Nephron (organoid): ENCODE data around the gene BACE1-AS.

Experiments
- H3K27ac Mint-ChIP-seq, 3 experiments: 2 replicates each; pipeline ENCODE4 v1.8.0; 2020; ENCODE audit warnings: mixed read lengths in 3 of 3, mild to moderate bottlenecking in 2 of 3, moderate library complexity in 1 of 3
- H3K27me3 Mint-ChIP-seq: 2 replicates; pipeline ENCODE4 v1.8.0; 2021; ENCODE audit warnings: low read depth, mild to moderate bottlenecking, moderate library complexity, mixed read lengths
- H3K36me3 Mint-ChIP-seq: 2 replicates; pipeline ENCODE4 v1.8.0; 2020; ENCODE audit warnings: low read depth, mixed read lengths
- H3K4me1 Mint-ChIP-seq: 2 replicates; pipeline ENCODE4 v1.8.0; 2020; ENCODE audit warnings: mixed read lengths
- H3K4me3 Mint-ChIP-seq, 3 experiments: 2 replicates each; pipeline ENCODE4 v1.8.0; 2020; ENCODE audit warnings: mild to moderate bottlenecking in 3 of 3, mixed read lengths in 3 of 3, moderate library complexity in 2 of 3
- H3K9me3 Mint-ChIP-seq: 2 replicates; pipeline ENCODE4 v1.8.0; 2020; ENCODE audit warnings: mixed read lengths
- TF ChIP-seq, protein P1 (sequence below), 3 experiments: fragments of 200-600 bp; sonication (generic); IDR thresholded peaks; one replicate each; pipeline ENCODE4 v1.5.0; 2021; ENCODE audit warnings: antibody characterized with exemption in 3 of 3; ENCODE audit not compliant: unreplicated experiment in 3 of 3

The BACE1-AS gene

DNA sequence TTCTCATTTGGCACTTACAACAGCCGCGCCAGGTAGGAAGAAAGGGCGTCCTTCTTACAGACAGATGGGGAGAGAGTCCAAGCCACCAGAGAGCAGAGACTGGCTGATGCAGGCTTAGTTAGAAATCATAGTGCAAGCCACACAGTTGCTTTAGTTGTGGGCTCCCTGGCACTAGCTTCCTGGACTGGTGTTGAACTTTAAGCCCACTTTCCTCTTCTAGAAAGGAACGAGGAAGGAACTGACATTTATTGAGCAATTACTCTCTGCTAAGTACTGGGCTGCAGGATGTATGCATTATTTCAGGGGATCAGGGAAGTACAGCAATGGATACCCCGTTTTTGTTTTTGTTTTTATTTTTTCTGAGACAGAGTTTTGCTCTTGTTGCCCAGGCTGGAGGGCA, 21.9 kb downstream of the BACE1-AS start:
- Mint-ChIP-seq H3K4me3 (peak overlapping the region; percentile 24 to 73 (median 34)), H3K4me1 (peaks cover 25% of the 10 kb centered on the region), H3K27ac (no peak overlapping the region), H3K36me3 (no peaks in the 10 kb centered on the region), H3K27me3 (no peaks in the 10 kb centered on the region), H3K9me3 (no peaks in the 10 kb centered on the region)
- TF ChIP-seq, protein P1, sequence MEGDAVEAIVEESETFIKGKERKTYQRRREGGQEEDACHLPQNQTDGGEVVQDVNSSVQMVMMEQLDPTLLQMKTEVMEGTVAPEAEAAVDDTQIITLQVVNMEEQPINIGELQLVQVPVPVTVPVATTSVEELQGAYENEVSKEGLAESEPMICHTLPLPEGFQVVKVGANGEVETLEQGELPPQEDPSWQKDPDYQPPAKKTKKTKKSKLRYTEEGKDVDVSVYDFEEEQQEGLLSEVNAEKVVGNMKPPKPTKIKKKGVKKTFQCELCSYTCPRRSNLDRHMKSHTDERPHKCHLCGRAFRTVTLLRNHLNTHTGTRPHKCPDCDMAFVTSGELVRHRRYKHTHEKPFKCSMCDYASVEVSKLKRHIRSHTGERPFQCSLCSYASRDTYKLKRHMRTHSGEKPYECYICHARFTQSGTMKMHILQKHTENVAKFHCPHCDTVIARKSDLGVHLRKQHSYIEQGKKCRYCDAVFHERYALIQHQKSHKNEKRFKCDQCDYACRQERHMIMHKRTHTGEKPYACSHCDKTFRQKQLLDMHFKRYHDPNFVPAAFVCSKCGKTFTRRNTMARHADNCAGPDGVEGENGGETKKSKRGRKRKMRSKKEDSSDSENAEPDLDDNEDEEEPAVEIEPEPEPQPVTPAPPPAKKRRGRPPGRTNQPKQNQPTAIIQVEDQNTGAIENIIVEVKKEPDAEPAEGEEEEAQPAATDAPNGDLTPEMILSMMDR (IDR thresholded peaks at IDR 0.05; ENCODE audit: unreplicated experiment in 3 of 3): no peak

DNA sequence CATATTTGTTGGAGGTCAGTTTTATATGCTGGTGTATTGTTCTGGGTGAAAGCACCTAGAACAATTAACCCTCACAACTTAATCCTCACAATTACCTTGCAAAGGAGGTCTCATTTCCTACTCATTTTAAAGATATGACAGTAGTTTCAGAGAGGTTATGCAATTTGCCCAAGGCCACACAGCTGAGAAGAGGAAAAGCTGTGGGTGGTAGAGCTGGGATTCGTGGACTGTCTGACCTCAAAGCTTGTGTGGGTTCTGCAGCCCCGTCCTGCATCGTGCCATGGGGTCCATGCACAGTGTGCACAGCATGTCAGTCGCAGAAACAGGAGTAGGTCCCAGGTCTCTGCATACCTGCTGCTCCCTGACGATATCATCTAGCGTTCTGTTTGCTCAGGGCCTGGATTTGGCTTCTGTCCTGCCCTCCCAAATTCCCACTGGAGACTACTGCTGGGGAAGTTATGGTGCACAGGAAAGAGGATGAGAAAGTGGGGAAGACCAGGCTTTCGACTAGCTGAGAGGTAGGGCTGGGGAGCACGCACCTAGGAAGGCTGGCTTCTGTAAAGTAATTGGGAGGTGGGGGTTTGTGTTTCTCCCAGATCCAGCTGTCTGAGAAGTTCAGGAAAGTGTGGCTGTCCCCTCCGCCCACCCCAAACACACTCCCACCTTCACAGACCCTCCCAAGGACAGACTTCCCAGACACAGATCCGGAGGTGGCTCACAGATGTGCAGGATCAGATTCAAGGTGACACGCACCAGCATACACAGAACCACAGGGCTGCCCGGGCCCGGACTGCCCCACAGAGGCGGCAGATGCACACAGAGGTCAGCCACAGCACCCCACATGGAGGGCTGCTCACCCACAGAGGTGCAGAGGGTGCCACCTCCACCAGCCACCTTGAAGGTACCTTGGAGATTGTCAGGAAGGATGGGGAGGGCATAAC, 23.0 kb downstream of the BACE1-AS start:
- H3K27ac Mint-ChIP-seq: peak overlapping the region in 1 of 3 experiments; percentile 35
- peaks cover 25% of the 10 kb centered on the region for H3K4me1 Mint-ChIP-seq
- no peaks in the 10 kb centered on the region for H3K9me3 Mint-ChIP-seq
- no peaks in the 10 kb centered on the region for H3K27me3 Mint-ChIP-seq
- H3K36me3 Mint-ChIP-seq: no peaks in the 10 kb centered on the region
- TF ChIP-seq, protein P1 (IDR thresholded peaks at IDR 0.05; ENCODE audit: unreplicated experiment in 3 of 3): no peak
- H3K4me3 Mint-ChIP-seq: peak overlapping the region; percentile 88 to 90 (median 88)

DNA sequence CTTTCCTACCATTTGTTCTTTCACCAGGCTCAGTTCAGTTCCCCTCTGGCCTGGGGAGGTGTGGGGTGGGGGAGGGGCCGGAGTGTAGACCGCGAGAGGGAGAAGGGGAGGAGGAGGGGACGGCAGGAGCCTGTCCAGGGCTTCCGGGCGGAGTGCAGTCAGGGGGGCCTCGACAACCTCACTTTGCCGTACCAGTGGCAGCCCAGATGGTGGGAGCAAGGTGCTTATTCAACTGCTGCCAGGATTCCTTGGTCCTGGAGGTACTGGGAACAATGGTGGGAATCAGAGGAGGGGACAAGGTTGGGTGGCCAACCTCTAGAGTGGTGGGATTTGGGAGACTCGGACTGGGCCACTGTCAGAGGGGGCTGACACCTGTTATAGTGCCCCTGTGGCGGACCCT, 23.7 kb downstream of the BACE1-AS start:
- H3K27ac Mint-ChIP-seq: peak overlapping the region in 1 of 3 experiments; percentile 35
- H3K4me1 Mint-ChIP-seq: peaks cover 25% of the 10 kb centered on the region
- no peaks in the 10 kb centered on the region for H3K36me3 Mint-ChIP-seq
- TF ChIP-seq, protein P1 (IDR thresholded peaks at IDR 0.05; ENCODE audit: unreplicated experiment in 3 of 3): no peak
- H3K4me3 Mint-ChIP-seq: peak overlapping the region; percentile 88 to 90 (median 88)
- no peaks in the 10 kb centered on the region for H3K27me3 Mint-ChIP-seq
- no peaks in the 10 kb centered on the region for H3K9me3 Mint-ChIP-seq

DNA sequence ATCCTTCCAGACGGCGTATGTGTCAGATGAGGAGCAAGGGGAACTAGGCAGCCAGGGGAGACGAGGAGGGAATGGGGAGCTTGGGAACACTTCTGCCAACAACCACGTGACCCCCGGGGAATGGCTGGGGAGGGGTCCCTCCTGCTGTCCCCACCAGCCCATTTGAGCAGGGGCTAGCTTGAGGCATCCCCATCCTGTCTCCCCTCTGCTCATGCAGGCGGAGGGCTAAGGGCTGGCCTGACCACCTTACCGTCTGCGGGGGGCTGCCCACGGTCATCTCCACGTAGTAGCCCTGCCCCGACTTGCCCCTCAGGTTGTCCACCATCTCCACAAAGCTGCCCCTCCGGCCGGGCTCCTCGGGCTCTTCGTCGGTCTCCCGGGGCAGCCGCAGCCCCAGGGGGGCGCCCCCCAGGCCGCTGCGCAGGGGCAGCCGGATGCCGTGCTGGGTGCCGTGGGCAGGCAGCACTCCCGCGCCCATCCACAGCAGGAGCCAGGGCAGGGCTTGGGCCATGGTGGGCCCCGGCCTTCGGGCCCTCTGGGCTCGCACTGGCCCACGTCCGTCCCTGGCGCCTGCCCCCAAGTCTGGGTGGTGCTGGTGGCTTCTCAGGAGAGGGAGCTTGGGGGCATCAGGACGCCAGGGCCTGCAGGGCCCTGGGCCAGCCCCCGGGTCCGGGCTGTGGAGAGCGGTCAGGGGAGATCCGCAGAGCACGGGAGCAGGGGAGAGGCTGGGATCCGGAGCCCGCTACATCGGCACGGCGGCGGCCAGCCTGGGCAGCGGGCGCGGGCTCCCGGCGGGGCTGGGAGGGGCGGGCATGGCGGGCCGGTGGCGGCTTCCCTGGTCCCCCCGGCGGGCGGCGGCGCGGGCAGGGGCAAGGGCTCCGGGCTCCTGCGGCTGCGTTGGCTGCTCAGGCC, 24.4 kb downstream of the BACE1-AS start:
- TF ChIP-seq, protein P1 (IDR thresholded peaks at IDR 0.05; ENCODE audit: unreplicated experiment in 3 of 3): no peak
- H3K9me3 Mint-ChIP-seq: no peaks in the 10 kb centered on the region
- H3K27ac Mint-ChIP-seq: peak overlapping the region in 1 of 3 experiments; percentile 35
- H3K27me3 Mint-ChIP-seq: no peaks in the 10 kb centered on the region
- no peaks in the 10 kb centered on the region for H3K36me3 Mint-ChIP-seq
- peaks cover 25% of the 10 kb centered on the region for H3K4me1 Mint-ChIP-seq
- H3K4me3 Mint-ChIP-seq: peak overlapping the region; percentile 90 to 92 (median 91)

DNA sequence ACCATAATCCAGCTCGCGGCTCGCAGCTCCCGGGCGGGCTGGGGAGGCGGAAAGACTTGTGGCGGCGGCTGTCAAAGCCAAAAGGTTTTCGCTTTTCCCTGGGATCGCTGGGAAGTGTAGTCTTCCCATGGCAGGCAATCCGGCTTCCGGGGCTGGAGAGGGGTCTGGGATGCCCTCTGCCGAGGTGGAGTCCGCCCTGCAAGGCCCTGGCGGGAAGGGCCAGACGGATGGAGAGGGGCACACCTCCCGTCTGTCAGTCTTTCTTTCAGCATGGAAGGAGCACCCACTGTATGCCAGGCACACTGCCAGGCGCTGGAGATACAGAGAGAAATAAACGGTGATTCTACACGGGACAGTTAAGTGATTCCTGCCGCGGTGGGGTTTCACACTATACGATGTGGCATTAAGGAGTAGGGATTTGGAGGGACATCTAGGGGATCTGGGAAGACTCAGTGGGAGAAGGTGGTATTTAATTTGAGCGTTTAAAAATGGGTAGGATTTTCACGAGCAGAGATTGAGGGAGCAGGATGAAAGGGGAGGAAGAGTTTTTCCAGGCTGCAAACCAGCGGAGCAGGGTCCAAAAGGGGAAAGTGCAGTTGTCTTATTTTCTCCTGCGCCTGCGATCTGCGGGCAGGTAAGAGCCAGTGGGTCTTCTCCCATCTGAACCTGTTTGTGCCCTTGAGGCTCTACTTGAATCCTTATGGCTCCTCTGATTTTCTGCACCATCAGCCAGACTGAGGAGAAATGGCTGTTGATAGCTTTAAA, 25.2 kb downstream of the BACE1-AS start, which contains the start of gene BACE1:
Gene BACE1 (minus strand): TSS at position 60 of the 765 bp plus-strand sequence. CDS start 461 bp downstream, outside the sequence.
- peaks cover 25% of the 10 kb centered on the region for H3K4me1 Mint-ChIP-seq
- H3K9me3 Mint-ChIP-seq: no peaks in the 10 kb centered on the region
- H3K27me3 Mint-ChIP-seq: no peaks in the 10 kb centered on the region
- H3K36me3 Mint-ChIP-seq: no peaks in the 10 kb centered on the region
- peak within 1 kb of the TSS; percentile 90 to 92 (median 91) for H3K4me3 Mint-ChIP-seq
- H3K27ac Mint-ChIP-seq: peak within 1 kb of the TSS; percentile 16 to 80 (median 40)
- TF ChIP-seq, protein P1 (IDR thresholded peaks at IDR 0.05; ENCODE audit: unreplicated experiment in 3 of 3): peak; percentile 32 to 51 (median 50)
